Pancreas (tissue), 10 donors: ENCODE results near the gene RPL10A. TPM values are rescaled to one million over a fixed set of nuclear protein-coding genes. Genes with fewer than 3 reads are reported as not detected.

Experiments
- ATAC-seq, 4 donors: fragments of 200-7000 bp; cut with Tn5 transposase; one replicate each; pipeline versions ENCODE4 v1.8.0 to v1.9.1; 2020; ENCODE audit warnings: mild to moderate bottlenecking in 4 of 4, moderate library complexity in 4 of 4
- DNase-seq, 6 donors: peaks; one replicate each; pipeline ENCODE4 v3.0.0-alpha.2; 2020
- FAIRE-seq: peaks from 2 replicates; lab custom pipeline; 2012; peaks lifted over from hg19 to GRCh38; lab: Jason Lieb, UNC
- H3K27ac ChIP-seq, 4 donors: fragments of 200-600 bp; sonication (generic); 1 replicate in 3 of 4; 2 replicates in 1 of 4; pipeline versions ENCODE4 v1.5.0 to v1.8.0; 2020
- H3K27me3 ChIP-seq, 4 donors: fragments of 200-600 bp; one replicate each; pipeline ENCODE4 v1.8.0; 2021
- H3K36me3 ChIP-seq, 3 donors: fragments of 200-600 bp; sonication (generic) in 1 of 3; one replicate each; pipeline versions ENCODE4 v1.5.0 to v1.8.0; 2020 to 2021
- H3K4me1 ChIP-seq, 3 donors: fragments of 200-600 bp; one replicate each; pipeline ENCODE4 v1.8.0; 2021
- H3K4me3 ChIP-seq, 4 donors: fragments of 200-600 bp; sonication (generic) in 2 of 4; one replicate each; pipeline versions ENCODE4 v1.5.0 to v1.8.0; 2020 to 2021
- H3K9me3 ChIP-seq, 4 donors: fragments of 200-600 bp; one replicate each; pipeline ENCODE4 v1.8.0; 2021
- WGBS, 2 donors: extraction: QIAGEN DNeasy Blood & Tissue Kit; methylation state at CpG; one replicate each; pipeline ENCODE4 v1.1.7; 2013; 5-methylcytosine and 5-hydroxymethylcytosine counted together
- intact Hi-C, 3 donors: fragments of 100-400 bp; cut with DNase I; formaldehyde crosslinking; loops; one replicate each; pipeline versions ENCODE4 v1.11.1 to v1.14.2; 2022
- polyA plus RNA-seq, 2 donors: library from polyadenylated mRNA; stranded (reverse); fragments of 200-250 nt; gene quantifications; one replicate each; pipeline ENCODE4 v1.2.3, GENCODE V29; 2013
- total RNA-seq, 6 donors: library from RNA; stranded (reverse); fragmentation: NEBNext Ultra II Directional in 4 of 6; extraction: Animal tissue kit (Norgen Biotek cat#: 25700) in 4 of 6; gene quantifications; one replicate each; pipeline versions ENCODE4 v1.2.1 to v1.2.4, GENCODE V29; 2021 to 2023
- TF ChIP-seq, protein P1 (sequence below), 4 donors: fragments of 200-600 bp; sonication (generic) in 3 of 4; IDR thresholded peaks; one replicate each; pipeline versions ENCODE4 v1.5.0 to v1.8.0; 2021; ENCODE audit warnings: antibody characterized with exemption in 4 of 4
- donor health status: healthy with polysubstance abuse.
- donor health status: DM: no; HTN: no; CAD: no; lungs with moderate emphysema.
- donor health status: DM: no; HTN: no; CAD: no.
- donor health status: control.
- donor health status: control.
- donor health status: Bipolar disorder and iron deficiency.
- donor health status: DM: yes; HTN: yes; CAD: no.
- donor health status: DM: no; HTN: no; CAD: no.
- donor health status: DM: no; HTN: no; CAD: no.
- donor health status: DM: yes; HTN: yes; CAD: no.

RPL10A gene
- total and polyA plus RNA-seq, 8 donors, result 429 to 1,265 (median 898) TPM

DNA sequence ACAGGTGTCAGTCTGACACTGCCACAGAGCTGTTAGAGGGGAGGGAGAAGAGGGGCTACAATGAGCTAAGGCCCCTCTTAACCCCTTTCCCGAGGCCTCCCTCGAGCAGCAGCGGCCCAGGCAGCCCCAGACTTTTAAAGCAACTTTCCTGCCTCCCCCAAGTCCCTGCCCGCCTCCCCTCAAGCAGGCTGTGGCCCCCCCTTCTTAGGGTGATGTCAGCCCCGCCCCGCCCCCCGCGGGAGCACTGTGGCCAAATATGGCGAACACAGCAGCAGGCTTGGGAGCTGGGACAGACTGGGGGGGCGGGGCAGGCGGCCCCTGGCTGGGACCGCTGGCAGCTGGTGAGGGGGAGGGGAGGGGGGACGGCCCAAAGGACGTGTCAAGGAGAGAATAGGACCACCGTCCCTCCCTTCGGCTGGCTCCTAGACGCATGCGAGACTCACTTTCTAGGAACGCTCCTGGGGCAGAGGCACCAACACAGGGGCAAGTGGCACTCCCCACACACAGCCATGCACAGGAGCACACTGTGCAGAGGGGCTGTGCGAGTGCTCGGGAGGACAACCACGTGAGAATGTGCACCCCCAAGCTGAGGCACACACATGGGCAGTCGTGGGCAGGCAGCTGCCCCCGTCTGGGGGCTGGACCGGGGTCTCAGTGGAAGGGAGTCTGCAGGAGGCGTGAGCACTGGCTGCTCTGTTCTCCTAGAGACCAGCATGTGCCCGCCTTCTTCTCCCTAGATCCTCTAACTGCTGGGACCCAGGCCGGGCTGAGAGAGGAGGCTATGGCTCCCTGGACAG, 22.0 kb downstream of the RPL10A start:
- Histone ChIP-seq H3K9me3 (no peaks in the 10 kb centered on the region), H3K4me3 (no peak overlapping the region), H3K27ac (no peak overlapping the region), H3K36me3 (no peaks in the 10 kb centered on the region), H3K27me3 (no peaks in the 10 kb centered on the region), H3K4me1 (peaks cover 0 to 12% (median 0%) of the 10 kb centered on the region in 3 donors)
- DNase-seq, result peak in 5 of 6 donors; percentile 59 to 79 (median 72)
- FAIRE-seq, result no peak
- 35 to 36% methylated on average over 22 to 28 of the region's 28 CpGs for WGBS, 2 donors
- intact Hi-C loops, result no loop called here
- peak; percentile 13 to 60 (median 42) for ATAC-seq
- TF ChIP-seq, protein P1, sequence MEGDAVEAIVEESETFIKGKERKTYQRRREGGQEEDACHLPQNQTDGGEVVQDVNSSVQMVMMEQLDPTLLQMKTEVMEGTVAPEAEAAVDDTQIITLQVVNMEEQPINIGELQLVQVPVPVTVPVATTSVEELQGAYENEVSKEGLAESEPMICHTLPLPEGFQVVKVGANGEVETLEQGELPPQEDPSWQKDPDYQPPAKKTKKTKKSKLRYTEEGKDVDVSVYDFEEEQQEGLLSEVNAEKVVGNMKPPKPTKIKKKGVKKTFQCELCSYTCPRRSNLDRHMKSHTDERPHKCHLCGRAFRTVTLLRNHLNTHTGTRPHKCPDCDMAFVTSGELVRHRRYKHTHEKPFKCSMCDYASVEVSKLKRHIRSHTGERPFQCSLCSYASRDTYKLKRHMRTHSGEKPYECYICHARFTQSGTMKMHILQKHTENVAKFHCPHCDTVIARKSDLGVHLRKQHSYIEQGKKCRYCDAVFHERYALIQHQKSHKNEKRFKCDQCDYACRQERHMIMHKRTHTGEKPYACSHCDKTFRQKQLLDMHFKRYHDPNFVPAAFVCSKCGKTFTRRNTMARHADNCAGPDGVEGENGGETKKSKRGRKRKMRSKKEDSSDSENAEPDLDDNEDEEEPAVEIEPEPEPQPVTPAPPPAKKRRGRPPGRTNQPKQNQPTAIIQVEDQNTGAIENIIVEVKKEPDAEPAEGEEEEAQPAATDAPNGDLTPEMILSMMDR (IDR thresholded peaks at IDR 0.05), result no peak

DNA sequence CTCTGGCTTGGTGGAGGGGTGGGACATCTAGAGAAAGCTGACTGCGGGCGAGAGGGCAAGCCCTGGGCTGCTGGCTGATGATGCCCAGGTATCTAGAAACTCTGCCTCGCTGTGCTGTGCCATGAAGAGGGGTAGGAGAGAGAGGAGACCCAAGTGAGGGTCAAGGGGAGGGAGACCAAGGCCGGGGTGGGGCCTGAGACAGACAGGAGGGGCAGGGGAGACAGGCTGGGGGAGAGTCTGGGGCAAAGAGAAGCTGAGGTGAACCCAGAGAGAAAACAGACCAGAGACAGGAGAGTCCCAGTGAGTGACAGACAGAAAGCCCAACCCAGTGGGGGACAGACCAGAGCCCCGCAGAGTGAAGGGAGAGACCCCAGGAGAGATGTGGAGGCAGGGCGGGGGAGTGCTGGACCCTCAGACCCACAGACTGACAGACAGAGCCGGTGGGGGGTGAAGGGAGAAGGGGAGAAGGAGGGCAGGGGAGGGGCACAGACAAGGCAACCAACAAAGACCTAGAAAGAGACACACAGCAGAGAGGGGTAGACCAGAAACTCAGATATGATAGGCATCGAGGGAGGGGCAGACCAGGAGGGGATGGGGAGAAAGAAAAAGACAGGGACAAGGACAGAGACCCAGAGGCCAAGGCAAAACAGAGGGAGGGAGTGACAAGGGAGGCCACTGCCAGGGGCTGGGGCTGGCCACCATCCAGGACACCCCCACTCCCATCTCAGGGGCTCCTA, 22.8 kb downstream of the RPL10A start:
- Histone ChIP-seq H3K36me3 (no peaks in the 10 kb centered on the region), H3K27ac (no peak overlapping the region), H3K27me3 (no peaks in the 10 kb centered on the region), H3K4me3 (no peak overlapping the region), H3K4me1 (peaks cover 0 to 12% (median 0%) of the 10 kb centered on the region in 3 donors), H3K9me3 (no peaks in the 10 kb centered on the region)
- DNase-seq (no peak), ATAC-seq (no peak), FAIRE-seq (no peak)
- intact Hi-C loops, result no loop called here
- TF ChIP-seq, protein P1 (IDR thresholded peaks at IDR 0.05), result no peak
- 67 to 70% methylated on average over 8 of the region's 8 CpGs for WGBS, 2 donors

DNA sequence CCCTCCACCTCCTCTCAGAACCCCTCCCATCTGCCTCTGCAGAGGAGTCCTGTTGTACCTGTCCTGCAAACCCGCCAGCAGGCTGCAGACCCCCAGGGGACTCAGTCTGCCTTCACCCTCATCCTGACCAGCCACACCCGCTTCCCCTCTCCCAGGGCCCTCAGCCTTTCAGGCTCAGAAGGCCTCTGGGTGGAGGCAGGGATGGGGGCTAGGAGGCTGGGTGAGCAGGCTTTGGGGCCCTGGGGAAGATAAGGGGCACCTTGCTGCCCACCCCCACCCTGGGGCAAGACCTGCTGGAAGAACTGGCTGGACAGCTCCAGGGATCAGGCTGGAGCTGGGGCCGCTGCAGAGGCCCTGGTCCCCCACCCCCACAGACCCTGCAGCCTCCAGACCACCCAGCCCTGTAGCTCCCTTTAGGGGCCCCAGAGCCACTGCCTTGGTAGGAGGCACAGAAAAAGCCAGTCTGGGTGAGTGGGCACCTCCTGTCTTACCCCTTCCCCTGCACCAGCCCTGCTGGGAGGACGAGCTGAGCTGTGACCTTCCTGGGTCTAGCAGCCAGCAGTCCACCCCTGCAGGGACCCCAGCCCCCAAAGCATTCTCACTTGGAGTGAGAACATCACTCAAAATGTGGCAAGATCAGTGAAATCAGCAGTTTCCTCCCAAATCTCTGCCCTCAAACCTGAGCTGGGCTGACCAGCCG, 23.5 kb downstream of the RPL10A start:
- Histone ChIP-seq H3K27me3 (no peaks in the 10 kb centered on the region), H3K36me3 (no peaks in the 10 kb centered on the region), H3K27ac (no peak overlapping the region), H3K4me3 (no peak overlapping the region), H3K4me1 (peaks cover 0 to 12% (median 0%) of the 10 kb centered on the region in 3 donors), H3K9me3 (no peaks in the 10 kb centered on the region)
- DNase-seq (no peak), FAIRE-seq (no peak), ATAC-seq (no peak)
- intact Hi-C loops, result no loop called here
- WGBS, 2 donors, result 59 to 69% methylated on average over 5 of the region's 5 CpGs
- TF ChIP-seq, protein P1 (IDR thresholded peaks at IDR 0.05), result no peak

DNA sequence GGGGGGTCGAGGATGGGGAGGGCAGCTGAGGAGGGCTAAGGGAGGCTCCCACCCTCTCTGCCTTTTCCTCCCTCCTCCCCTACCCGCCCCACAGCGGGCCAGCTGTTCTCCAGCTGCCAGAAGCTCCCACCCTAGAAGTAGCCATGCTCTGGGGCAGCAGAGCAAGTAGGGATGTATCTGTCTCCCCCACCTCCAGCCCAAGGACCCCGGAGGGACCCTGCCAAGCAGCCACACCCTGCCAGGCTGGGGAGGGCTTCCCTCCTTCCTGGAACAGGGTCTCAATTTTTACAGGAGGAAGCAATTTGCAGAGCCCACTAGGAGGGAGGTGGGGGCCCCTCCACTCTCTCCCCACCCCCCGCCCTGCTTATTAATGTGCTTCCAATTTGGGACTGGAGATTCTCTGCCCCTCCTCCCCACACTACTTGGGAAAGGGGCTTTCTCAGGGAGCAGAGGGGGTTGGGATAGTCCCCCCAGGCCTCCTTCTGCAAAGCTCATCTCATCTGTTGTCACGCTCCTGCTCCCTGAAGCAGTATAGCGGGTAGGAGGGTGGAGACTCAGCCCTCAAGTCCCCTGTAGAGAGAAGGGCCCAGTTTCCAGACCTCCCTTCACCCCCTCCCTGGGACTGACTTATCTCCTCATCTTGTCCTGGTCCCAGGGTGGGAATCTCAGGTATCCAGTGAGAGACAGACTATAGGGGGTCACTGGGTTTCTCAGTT, 24.2 kb downstream of the RPL10A start:
- TF ChIP-seq, protein P1 (IDR thresholded peaks at IDR 0.05), result no peak
- intact Hi-C loops, result no loop called here
- Histone ChIP-seq H3K9me3 (no peaks in the 10 kb centered on the region), H3K27ac (no peak overlapping the region), H3K4me3 (no peak overlapping the region), H3K4me1 (peaks cover 0 to 12% (median 0%) of the 10 kb centered on the region in 3 donors), H3K27me3 (no peaks in the 10 kb centered on the region), H3K36me3 (no peaks in the 10 kb centered on the region)
- ATAC-seq (no peak), FAIRE-seq (no peak), DNase-seq (no peak)
- 64 to 70% methylated on average over 7 of the region's 7 CpGs for WGBS, 2 donors
